Effector memory CD8-positive, alpha-beta T cell (primary cell): Measurements from ENCODE around the gene GPSM1.
A peak's percentile ranks its signal among the peaks of the same experiment; 100 is the strongest.

Experiments
- ATAC-seq: fragments of 150-1000 bp; cut with Tn5 transposase; replicated peaks from 2 replicates; pipeline ENCODE4 v1.10.0; 2021; ENCODE audit warnings: mild to moderate bottlenecking, moderate library complexity
- DNase-seq, 3 experiments: peaks; one replicate each; pipeline ENCODE4 v3.0.0; 2021
- H3K27ac Mint-ChIP-seq, 2 donors: one replicate each; pipeline ENCODE4 v1.8.0; 2022; ENCODE audit warnings: mild to moderate bottlenecking in 2 of 2, mixed read lengths in 2 of 2, moderate library complexity in 2 of 2
- H3K27me3 Mint-ChIP-seq, 2 donors: one replicate each; pipeline ENCODE4 v1.8.0; 2022; ENCODE audit warnings: mixed read lengths in 2 of 2
- H3K36me3 Mint-ChIP-seq: one replicate; pipeline ENCODE4 v1.8.0; 2022; ENCODE audit warnings: mild to moderate bottlenecking, moderate library complexity, mixed read lengths; ENCODE audit not compliant: insufficient read depth
- H3K4me1 Mint-ChIP-seq, 2 donors: one replicate each; pipeline ENCODE4 v1.8.0; 2022; ENCODE audit warnings: low read depth in 2 of 2, mixed read lengths in 2 of 2
- H3K4me3 Mint-ChIP-seq, 2 donors: one replicate each; pipeline ENCODE4 v1.8.0; 2022; ENCODE audit warnings: mild to moderate bottlenecking in 2 of 2, mixed read lengths in 2 of 2, moderate library complexity in 2 of 2
- H3K9me3 Mint-ChIP-seq, 2 donors: one replicate each; pipeline ENCODE4 v1.8.0; 2022; ENCODE audit warnings: mixed read lengths in 2 of 2

The GPSM1 gene

DNA sequence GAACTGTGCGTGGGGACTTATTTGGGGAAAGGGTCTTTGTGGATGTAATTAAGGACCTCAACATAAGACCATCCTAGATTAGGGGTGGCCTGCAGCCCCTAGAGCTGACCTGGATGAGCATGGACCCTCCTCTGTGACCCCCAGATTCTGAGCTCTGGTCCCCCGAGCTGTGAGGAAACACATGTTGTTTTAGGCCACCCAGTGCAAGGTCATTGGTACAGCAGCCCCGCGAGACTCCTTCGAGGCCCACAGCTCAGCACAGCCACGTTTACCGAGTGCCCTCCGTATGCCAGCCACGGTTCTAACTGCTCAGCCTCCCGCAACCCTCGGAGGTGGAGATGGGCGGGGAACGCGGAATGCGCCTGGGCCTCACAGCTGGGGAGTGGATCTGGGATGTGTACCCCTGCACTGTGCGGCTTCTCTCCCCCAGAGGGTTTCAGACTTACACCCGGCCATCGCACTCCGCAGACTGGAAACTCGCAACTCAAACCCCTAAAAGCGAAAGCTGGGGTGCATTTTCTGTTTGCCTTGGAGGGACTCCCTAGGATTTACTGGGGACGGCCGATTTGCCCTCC is 4.5 kb upstream of the GPSM1 start:
- no peak overlapping the region for H3K4me3 Mint-ChIP-seq
- H3K36me3 Mint-ChIP-seq = peaks cover 4% of the 10 kb centered on the region
- DNase-seq = no peak
- no peaks in the 10 kb centered on the region for H3K9me3 Mint-ChIP-seq
- H3K4me1 Mint-ChIP-seq = peaks cover 0 to 2% of the 10 kb centered on the region in 2 donors
- H3K27ac Mint-ChIP-seq = no peak overlapping the region
- no peaks in the 10 kb centered on the region for H3K27me3 Mint-ChIP-seq
- ATAC-seq = no peak

- H3K4me1 Mint-ChIP-seq = peaks cover 0 to 2% of the 10 kb centered on the region in 2 donors
- H3K4me3 Mint-ChIP-seq = no peak overlapping the region
- no peaks in the 10 kb centered on the region for H3K27me3 Mint-ChIP-seq
- H3K36me3 Mint-ChIP-seq = peaks cover 4% of the 10 kb centered on the region
- ATAC-seq (no peak), DNase-seq (no peak)
- no peaks in the 10 kb centered on the region for H3K9me3 Mint-ChIP-seq
- H3K27ac Mint-ChIP-seq = no peak overlapping the region
Observed at GRCh38 chr9:136323371-136323789, 4.0 kb upstream of the GPSM1 start.

GRCh38 chr9:136324501-136325300 is 2.6 kb upstream of the GPSM1 start:
- H3K27me3 Mint-ChIP-seq = no peaks in the 10 kb centered on the region
- peaks cover 0 to 2% of the 10 kb centered on the region in 2 donors for H3K4me1 Mint-ChIP-seq
- no peaks in the 10 kb centered on the region for H3K9me3 Mint-ChIP-seq
- ATAC-seq = no peak
- no peak overlapping the region for H3K27ac Mint-ChIP-seq
- H3K4me3 Mint-ChIP-seq = no peak overlapping the region
- no peak for DNase-seq
- H3K36me3 Mint-ChIP-seq = no peaks in the 10 kb centered on the region

- no peak overlapping the region for H3K4me3 Mint-ChIP-seq
- H3K9me3 Mint-ChIP-seq = no peaks in the 10 kb centered on the region
- DNase-seq (no peak), ATAC-seq (no peak)
- H3K27ac Mint-ChIP-seq = no peak overlapping the region
- H3K27me3 Mint-ChIP-seq = no peaks in the 10 kb centered on the region
- no peaks in the 10 kb centered on the region for H3K36me3 Mint-ChIP-seq
- H3K4me1 Mint-ChIP-seq = peaks cover 0 to 2% of the 10 kb centered on the region in 2 donors
Observed at GRCh38 chr9:136325358-136325757, 2.0 kb upstream of the GPSM1 start.

DNA sequence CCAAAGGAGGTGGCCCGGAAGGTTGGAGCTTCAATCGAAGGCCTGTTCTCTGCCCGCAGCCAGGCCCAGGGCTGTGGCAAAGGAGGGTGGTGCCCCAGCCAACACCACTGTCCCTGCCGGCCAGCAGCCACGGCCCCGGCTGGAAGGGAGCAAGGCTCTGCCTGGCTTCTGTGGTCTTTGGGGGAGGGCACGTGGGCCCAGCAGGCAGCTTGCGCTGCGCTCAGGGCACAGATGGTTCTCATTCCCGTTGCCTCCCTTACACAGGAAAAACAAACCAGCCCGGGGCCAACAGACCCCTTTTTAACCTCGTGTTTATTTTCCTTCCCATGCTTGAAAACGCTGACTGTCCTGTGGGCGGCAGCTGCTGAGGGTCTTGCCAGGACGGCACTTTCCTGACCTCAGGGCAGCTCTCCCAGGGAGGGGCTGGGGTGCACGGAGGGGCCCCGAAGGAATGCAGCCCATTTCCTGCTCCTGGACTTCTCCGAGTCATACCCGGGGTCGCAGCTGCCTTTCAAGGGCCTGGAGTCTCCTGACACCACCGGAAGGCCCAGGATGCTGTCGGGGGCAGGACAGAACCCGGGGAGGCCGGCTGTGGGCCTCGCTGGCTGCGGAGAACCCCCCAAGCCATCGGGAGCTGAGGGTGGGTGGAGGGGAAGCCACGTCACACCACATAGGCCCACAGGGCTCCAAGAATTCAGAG is 1.1 kb upstream of the GPSM1 start:
- Mint-ChIP-seq H3K27me3 (no peaks in the 10 kb centered on the region), H3K4me1 (peaks cover 0 to 2% of the 10 kb centered on the region in 2 donors), H3K9me3 (no peaks in the 10 kb centered on the region), H3K36me3 (no peaks in the 10 kb centered on the region), H3K27ac (no peak overlapping the region), H3K4me3 (peak overlapping the region; percentile 67 to 74)
- ATAC-seq (no peak), DNase-seq (no peak)

GRCh38 chr9:136326761-136327303 is 507 bp upstream of the GPSM1 start:
- Mint-ChIP-seq H3K36me3 (no peaks in the 10 kb centered on the region), H3K4me1 (peaks cover 0 to 3% of the 10 kb centered on the region in 2 donors), H3K4me3 (peak overlapping the region; percentile 67 to 74), H3K9me3 (no peaks in the 10 kb centered on the region), H3K27me3 (no peaks in the 10 kb centered on the region), H3K27ac (no peak overlapping the region)
- no peak for ATAC-seq
- DNase-seq = no peak

- ATAC-seq (no peak), DNase-seq (no peak)
- Mint-ChIP-seq H3K9me3 (no peaks in the 10 kb centered on the region), H3K27me3 (no peaks in the 10 kb centered on the region), H3K36me3 (peaks cover 3% of the 10 kb centered on the region), H3K27ac (peak overlapping the region in 1 of 2 donors; percentile 63), H3K4me1 (peaks cover 0 to 4% of the 10 kb centered on the region in 2 donors), H3K4me3 (peak overlapping the region in 1 of 2 donors; percentile 48)
Observed at GRCh38 chr9:136328011-136328621, 777 bp downstream of the GPSM1 start.

- peak overlapping the region; percentile 48 to 54 for H3K4me3 Mint-ChIP-seq
Observed at GRCh38 chr9:136328622-136329041, 1.3 kb downstream of the GPSM1 start.

GRCh38 chr9:136329211-136329627 is 1.9 kb downstream of the GPSM1 start:
- DNase-seq = no peak
- Mint-ChIP-seq H3K4me3 (peak overlapping the region in 1 of 2 donors; percentile 48), H3K36me3 (peaks cover 3% of the 10 kb centered on the region), H3K27ac (peak overlapping the region in 1 of 2 donors; percentile 63), H3K27me3 (no peaks in the 10 kb centered on the region), H3K9me3 (no peaks in the 10 kb centered on the region), H3K4me1 (peaks cover 0 to 2% of the 10 kb centered on the region in 2 donors)
- no peak for ATAC-seq

More at GRCh38 chr9:136328622-136329041, 1.3 kb downstream of the GPSM1 start:
- Mint-ChIP-seq H3K4me1 (peaks cover 0 to 2% of the 10 kb centered on the region in 2 donors), H3K9me3 (no peaks in the 10 kb centered on the region), H3K27ac (peak overlapping the region in 1 of 2 donors; percentile 63), H3K36me3 (peaks cover 3% of the 10 kb centered on the region), H3K27me3 (no peaks in the 10 kb centered on the region)
- DNase-seq (no peak), ATAC-seq (no peak)

DNA sequence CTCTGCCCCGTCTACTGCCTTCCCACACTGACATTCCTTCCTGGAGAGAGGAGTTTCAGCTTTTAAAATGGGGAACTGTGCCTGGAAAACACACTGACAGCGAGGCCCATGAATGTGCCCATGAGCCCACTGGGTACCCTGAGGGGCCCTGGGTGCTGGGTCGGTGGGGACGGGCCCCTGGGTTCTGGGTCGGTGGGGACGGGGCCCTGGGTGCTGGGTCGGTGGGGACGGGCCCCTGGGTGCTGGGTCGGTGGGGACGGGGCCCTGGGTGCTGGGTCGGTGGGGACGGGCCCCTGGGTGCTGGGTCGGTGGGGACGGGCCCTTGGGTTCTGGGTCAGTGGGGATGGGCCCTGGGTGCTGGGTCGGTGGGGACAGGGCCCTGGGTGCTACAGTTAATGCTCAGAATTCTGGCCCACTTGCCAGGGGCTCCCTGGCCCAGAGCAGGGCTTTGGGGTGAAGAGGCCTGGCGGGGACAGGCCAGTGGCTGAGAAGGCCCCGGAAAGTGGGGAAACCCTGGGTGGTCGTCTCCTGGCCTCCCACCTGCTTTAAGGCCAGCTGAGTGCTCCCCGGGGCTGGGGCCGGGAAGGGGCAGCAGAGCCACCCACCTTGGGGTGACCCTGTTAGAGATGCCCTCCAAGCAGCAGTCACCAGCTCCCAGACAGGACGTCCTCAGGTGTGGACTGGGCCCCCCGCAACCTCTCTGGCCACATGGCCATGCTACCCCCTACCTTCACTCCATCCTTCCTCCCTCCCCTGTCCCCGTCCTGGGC is 2.5 kb downstream of the GPSM1 start:
- no peak for DNase-seq
- Mint-ChIP-seq H3K36me3 (peaks cover 3% of the 10 kb centered on the region), H3K27me3 (no peaks in the 10 kb centered on the region), H3K9me3 (no peaks in the 10 kb centered on the region), H3K4me1 (peaks cover 0 to 2% of the 10 kb centered on the region in 2 donors), H3K4me3 (no peak overlapping the region), H3K27ac (no peak overlapping the region)
- ATAC-seq = no peak

- H3K27ac Mint-ChIP-seq = no peak overlapping the region
- peaks cover 3% of the 10 kb centered on the region for H3K36me3 Mint-ChIP-seq
Observed at GRCh38 chr9:136330406-136330990, 3.2 kb downstream of the GPSM1 start.

GRCh38 chr9:136331030-136331429 is 3.7 kb downstream of the GPSM1 start:
- H3K9me3 Mint-ChIP-seq = no peaks in the 10 kb centered on the region
- no peak for DNase-seq
- no peak overlapping the region for H3K27ac Mint-ChIP-seq
- H3K27me3 Mint-ChIP-seq = no peaks in the 10 kb centered on the region
- H3K4me3 Mint-ChIP-seq = no peak overlapping the region
- peaks cover 3% of the 10 kb centered on the region for H3K36me3 Mint-ChIP-seq
- H3K4me1 Mint-ChIP-seq = peaks cover 0 to 2% of the 10 kb centered on the region in 2 donors
- no peak for ATAC-seq

More at GRCh38 chr9:136330406-136330990, 3.2 kb downstream of the GPSM1 start:
- Mint-ChIP-seq H3K4me3 (no peak overlapping the region), H3K4me1 (peaks cover 0 to 2% of the 10 kb centered on the region in 2 donors), H3K9me3 (no peaks in the 10 kb centered on the region), H3K27me3 (no peaks in the 10 kb centered on the region)
- ATAC-seq (no peak), DNase-seq (no peak)
